ENCODE data around the gene GALT.

Gene GALT

GRCh38 chr9:34611811-34612787, 34.4 kb upstream of the GALT start, which contains the start of gene RPP25L:
TSS of gene RPP25L (minus strand) at chr9:34612097. CDS start at chr9:34611296, 801 bp downstream.
- peak; percentile 65 for TF ChIP-seq CTCF (IDR thresholded peaks at IDR 0.05)
- peaks cover 8% of the 10 kb centered on the region for H3K27me3 ChIP-seq

GRCh38 chr9:34612788-34613390, 33.6 kb upstream of the GALT start:
- H3K36me3 ChIP-seq, result peaks cover 43% of the 10 kb centered on the region
- no peaks in the 10 kb centered on the region for H3K9me3 ChIP-seq
- peak overlapping the region; percentile 76 to 77 for H3K4me3 ChIP-seq (ENCODE audit: low read depth in 1 of 2, low read length in 1 of 2)
- peak; percentile 70 for TF ChIP-seq CTCF (IDR thresholded peaks at IDR 0.05)
- H3K4me1 ChIP-seq (ENCODE audit: control insufficient read depth in 1 of 2, insufficient read depth in 1 of 2, low read depth in 1 of 2, low read length in 1 of 2), result peaks cover 19 to 23% of the 10 kb centered on the region in 2 experiments
- H3K27ac ChIP-seq, result peak overlapping the region; percentile 88
- H3K27me3 ChIP-seq, result peaks cover under 1% of the 10 kb centered on the region

More at GRCh38 chr9:34611811-34612787, 34.4 kb upstream of the GALT start, which contains the start of gene RPP25L:
- Histone ChIP-seq H3K27ac (peak within 1 kb of the TSS; percentile 88), H3K36me3 (peaks cover 36% of the 10 kb centered on the region), H3K4me1 (ENCODE audit: control insufficient read depth in 1 of 2, insufficient read depth in 1 of 2, low read depth in 1 of 2, low read length in 1 of 2) (peaks cover 19 to 23% of the 10 kb centered on the region in 2 experiments), H3K4me3 (ENCODE audit: low read depth in 1 of 2, low read length in 1 of 2) (peak within 1 kb of the TSS; percentile 76 to 77), H3K9me3 (no peaks in the 10 kb centered on the region)

- TF ChIP-seq CTCF (IDR thresholded peaks at IDR 0.05), result no peak
- Histone ChIP-seq H3K36me3 (peaks cover 54% of the 10 kb centered on the region), H3K9me3 (no peaks in the 10 kb centered on the region), H3K27me3 (no peaks in the 10 kb centered on the region), H3K4me1 (ENCODE audit: control insufficient read depth in 1 of 2, insufficient read depth in 1 of 2, low read depth in 1 of 2, low read length in 1 of 2) (peaks cover 29 to 34% of the 10 kb centered on the region in 2 experiments), H3K4me3 (ENCODE audit: low read depth in 1 of 2, low read length in 1 of 2) (no peak overlapping the region), H3K27ac (no peak overlapping the region)
Measured at GRCh38 chr9:34615132-34615531, 31.3 kb upstream of the GALT start.

GRCh38 chr9:34620061-34620994, 26.1 kb upstream of the GALT start, which contains the start of gene DCTN3:
TSS of gene DCTN3 (minus strand) at chr9:34620495. CDS start at chr9:34620464, 31 bp downstream.
- no peak for TF ChIP-seq CTCF (IDR thresholded peaks at IDR 0.05)

More at GRCh38 chr9:34620061-34620994, 26.1 kb upstream of the GALT start, which contains the start of gene DCTN3:
- Histone ChIP-seq H3K4me3 (ENCODE audit: low read depth in 1 of 2, low read length in 1 of 2) (peak within 1 kb of the TSS; percentile 77 to 91), H3K27me3 (peaks cover 46% of the 10 kb centered on the region), H3K36me3 (peaks cover 35% of the 10 kb centered on the region), H3K4me1 (ENCODE audit: control insufficient read depth in 1 of 2, insufficient read depth in 1 of 2, low read depth in 1 of 2, low read length in 1 of 2) (peaks cover 20 to 22% of the 10 kb centered on the region in 2 experiments), H3K9me3 (no peaks in the 10 kb centered on the region), H3K27ac (peak within 1 kb of the TSS; percentile 63)
